ENCODE measurements around the gene STYXL1.

STYXL1 gene

DNA sequence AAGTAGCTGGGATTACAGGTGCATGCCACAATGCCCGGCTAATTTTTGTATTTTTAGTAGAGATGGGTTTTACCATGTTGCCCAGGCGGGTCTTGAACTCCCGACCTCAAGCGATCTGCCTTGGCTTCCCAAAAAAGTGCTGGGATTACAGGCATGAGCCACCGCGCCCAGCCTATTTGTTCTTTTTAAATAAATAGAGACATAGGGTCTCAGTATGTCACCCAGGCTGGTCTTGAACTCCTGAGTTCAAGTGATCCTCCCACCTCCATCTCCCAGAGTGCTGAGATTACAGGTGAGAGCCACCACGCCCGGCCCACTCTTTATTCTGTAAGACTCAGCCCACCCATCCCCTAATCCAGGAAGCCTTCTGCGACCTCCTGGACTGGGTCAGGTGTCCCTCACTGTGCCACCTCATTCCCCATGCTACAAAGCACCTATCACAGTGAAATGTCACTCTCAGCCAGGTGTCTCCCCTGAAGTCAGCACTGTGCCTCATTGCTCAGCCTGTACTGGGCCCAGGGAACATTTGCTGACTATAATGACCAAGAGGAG is 56.2 kb downstream of the STYXL1 start:
- no peak for DNase-seq

DNA sequence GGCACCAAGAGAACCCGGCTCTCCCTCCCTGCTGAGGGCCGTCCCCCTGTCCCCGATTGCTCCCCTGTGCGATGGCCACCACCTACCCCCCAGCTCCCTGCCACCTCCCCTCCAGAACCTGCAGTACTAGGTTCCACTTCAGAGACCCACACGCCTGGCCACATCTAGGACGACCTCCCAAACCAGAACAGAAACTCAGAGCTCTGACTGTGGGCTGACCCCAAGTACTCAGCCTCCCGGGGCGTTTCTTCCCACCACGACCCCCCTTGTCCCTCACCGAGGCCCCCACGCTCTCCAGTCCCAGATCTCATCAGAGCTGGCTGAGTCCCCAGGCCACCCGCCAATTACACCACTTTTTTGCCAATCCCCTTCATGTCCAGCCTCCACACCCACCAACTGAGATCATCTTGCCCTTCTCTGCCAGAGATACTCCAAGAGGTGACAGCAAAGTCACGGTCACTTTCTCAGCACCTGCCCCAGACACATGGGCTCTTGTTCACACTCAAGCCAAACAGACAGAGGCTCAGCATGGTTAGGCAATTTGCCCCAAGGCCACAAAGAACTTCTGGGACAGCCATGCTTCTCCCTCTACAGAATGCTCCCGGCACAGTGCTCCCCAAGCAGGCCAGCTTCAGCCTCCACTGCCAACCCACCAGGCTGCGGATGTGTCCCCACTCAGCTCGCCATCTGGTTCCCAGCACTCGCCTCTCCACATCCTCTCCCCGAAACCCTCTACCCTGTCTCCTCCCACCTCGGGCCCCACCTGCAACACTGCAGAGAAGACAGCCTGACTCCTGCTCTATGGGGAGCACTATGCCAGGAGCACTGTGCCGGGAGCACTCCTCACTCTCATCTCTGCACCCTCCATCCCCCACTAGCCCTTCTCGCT is 58.1 kb downstream of the STYXL1 start:
- no peak for DNase-seq

DNA sequence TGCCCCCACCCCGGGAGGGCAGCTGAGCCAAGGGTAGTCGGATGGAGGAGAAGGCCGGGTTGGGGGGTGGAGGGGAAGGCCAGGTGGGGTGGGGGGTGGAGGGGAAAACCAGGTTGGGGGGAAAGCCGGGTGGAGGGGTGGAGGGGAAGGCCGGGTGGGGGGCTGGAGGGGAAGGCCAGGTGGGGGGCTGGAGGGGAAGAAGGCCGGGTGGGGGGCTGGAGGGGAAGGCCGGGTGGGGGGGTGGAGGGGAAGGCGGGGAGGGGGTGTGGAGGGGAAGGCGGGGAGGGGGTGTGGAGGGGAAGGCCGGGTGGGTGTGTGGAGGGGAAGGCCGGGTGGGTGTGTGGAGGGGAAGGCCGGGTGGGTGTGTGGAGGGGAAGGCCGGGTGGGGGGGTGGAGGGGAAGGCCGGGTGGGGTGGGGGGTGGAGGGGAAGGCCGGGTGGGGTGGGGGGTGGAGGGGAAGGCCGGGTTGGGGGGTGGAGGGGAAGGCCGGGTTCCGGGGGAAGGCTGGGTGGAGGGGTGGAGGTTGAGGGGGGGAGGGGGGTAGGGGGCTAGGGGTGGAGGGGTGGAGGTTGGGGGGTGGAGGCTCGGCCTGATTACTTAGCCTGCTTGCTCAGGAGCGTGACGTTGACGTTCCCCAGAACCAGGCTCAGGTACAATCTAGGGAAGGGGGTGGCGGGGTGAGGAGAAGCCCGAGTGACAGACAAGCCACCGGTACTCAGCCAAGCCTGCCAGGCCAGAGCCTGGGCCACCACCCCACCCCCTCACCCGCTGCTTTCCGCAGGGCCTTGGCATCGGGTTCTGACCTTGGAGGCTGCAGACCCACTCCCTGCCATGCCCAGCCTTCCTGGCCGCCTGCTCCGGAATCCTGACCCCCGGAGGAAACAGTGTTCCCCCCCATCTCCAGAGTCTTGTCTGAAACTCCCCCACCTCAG is 59.0 kb downstream of the STYXL1 start:
- DNase-seq = no peak

DNA sequence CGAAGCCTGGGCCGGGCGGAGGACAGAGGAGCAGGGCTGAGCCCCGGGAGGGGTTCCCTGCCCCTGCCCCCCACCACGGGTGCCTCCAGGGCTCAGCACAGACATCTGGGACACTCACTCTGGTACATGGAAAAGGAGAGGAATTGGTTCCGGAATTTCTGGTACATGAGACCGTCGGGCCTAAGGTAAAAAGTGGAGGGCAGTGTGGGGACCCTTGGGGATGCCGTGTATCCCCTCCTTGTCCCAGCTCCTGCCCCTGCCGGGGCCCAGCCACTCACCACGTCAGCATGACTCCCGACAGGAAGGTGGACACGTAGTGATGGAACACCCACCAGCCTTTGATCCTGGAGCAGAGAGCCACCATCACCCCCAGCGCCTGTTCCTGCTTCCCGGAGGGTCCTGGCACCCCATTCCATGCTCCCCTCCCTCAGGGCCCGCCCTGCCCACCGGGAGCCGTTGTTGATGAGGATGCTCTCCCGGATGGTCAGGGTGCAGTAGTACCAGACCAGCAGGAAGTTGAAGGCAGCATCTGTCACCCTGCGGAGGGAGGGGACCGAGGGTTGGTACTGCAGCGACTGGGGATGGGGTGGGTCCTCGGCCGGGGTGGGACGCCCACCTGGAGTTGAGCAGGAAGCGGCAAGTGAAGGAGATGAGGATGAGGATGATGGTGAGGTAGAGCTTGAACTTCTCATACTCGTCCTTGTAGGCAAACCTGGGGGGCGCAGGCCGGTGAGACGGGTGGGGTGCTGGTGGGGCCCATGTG is 59.8 kb downstream of the STYXL1 start:
- DNase-seq = no peak

DNA sequence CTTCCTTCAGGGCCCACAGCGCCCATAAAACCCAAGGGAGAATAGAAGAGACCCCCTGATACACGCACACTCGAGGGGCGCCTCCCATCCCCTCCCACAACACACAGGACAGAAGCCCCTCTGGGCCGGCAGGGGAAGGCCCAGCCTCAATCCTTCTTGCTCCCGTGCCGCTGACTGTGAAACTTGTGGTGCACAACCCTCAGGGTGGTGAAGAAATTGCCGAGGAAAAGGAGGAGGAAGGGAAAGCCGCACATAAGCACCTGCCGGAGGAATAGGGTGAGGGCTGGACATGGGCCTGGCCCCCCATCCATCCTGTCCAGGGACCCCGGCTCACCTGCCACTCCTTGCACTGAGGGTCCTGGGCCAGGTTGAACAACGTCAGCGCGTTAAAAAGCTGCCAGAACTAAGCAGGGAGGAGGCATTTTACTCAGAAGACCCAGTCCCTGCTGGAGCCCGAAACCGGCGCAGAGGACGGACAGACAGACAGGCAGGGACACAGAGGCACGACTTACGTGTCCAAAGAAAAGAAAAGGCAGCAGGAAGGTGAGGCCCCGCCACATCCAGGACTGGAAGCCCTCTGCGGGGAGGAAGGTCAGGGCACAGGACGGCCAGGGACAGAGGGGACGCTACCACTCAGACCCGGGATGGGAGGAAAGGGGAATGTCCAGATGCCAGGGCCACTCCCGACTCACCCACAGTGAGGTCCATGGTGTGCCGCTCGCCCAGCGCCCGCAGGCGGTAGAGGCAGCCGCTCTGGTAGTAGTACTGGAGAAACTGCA is 60.6 kb downstream of the STYXL1 start:
- DNase-seq = no peak

DNA sequence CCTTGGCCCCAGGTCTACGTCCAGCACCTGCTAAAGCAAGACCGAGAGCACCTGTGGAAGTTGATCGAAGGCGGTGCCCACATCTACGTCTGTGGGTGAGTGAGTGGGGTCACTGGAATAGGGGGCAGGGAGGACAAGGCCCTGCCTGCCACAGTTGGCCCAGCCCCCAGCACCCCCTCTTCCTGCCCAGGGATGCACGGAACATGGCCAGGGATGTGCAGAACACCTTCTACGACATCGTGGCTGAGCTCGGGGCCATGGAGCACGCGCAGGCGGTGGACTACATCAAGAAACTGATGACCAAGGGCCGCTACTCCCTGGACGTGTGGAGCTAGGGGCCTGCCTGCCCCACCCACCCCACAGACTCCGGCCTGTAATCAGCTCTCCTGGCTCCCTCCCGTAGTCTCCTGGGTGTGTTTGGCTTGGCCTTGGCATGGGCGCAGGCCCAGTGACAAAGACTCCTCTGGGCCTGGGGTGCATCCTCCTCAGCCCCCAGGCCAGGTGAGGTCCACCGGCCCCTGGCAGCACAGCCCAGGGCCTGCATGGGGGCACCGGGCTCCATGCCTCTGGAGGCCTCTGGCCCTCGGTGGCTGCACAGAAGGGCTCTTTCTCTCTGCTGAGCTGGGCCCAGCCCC is 61.5 kb downstream of the STYXL1 start:
- no peak for DNase-seq

- no peak for DNase-seq
These were observed 62.2 kb downstream of the STYXL1 start for GRCh38 chr7:75985518-75986146.

- no peak for DNase-seq
These were observed 62.7 kb downstream of the STYXL1 start for GRCh38 chr7:75985009-75985517.

- DNase-seq = no peak
These were observed 63.4 kb downstream of the STYXL1 start for GRCh38 chr7:75984130-75985008.

GRCh38 chr7:75983471-75984129 is 64.2 kb downstream of the STYXL1 start:
- DNase-seq = no peak

DNA sequence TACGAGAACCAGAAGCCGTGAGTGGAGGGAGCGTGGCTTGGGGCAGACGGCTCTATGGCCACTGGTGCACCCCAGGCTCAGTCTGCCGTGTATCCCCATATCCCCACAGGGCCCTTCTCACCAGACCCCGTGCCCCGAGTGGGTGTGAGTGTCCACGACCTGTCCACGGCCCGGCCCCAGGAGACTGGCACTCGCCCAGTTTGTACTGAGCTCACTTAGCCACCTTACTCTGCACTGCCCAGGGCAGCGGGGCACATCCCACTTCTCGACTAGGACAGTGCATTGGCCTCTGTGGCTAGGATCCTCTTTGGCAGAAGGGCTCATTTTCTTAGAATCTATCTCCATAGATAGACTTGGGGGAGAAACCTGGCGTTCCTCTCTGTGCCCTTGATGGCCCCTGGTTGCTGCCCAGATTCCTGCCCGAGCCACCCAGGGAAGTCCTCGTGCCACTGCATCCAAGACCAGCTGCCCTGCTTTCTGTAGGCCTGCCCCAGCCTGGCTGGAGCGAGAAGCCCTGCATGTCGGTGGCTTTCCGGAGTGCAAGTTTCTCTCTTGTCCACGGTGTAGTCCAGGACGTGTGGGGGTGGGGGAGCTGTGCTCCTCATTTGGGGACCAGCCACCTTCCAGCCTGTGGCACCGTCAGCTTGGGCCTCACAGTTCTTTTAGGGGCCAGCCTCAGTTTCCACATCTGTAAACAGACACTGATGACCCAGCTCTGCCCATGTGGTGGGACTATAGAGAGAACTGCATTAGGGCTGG is 65.3 kb downstream of the STYXL1 start:
- DNase-seq = no peak

DNA sequence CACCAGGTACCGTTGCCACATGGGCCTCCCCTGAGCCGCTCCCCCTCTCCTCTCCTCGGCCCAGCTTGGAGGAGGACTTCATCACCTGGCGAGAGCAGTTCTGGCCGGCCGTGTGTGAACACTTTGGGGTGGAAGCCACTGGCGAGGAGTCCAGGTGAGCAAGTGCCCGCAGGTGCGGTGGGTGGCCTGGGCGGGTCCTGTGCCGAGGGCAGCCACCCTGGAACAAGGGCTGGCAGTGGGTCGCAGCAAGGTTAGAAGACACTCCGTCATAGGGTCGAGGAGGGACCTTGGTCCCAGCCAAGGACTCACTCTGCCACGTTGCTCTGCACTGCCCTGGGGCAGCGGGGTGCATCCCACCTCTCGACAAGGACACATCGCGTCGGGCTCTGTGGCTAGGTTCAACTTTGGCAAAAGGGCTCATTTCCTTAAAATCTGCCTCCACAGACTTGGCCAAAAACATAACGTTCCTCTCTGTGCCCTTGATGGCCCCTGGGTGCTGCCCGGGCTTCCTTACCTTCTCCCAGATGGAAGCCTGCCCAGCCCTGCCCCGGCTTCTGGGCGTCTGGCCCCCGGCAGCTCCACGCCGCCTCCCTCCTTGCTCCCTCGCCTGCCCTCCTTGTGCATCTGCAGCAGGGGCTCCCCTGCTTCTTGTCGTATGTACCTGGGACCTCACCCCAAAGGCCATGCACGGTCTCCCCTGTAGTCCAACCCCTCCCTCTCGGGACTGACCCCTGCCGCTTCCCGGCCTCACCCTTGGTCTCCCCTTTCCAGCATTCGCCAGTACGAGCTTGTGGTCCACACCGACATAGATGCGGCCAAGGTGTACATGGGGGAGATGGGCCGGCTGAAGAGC is 66.1 kb downstream of the STYXL1 start:
- DNase-seq = no peak

- no peak for DNase-seq
These were observed 66.7 kb downstream of the STYXL1 start for GRCh38 chr7:75981203-75981452.

GRCh38 chr7:75980430-75981202 is 67.2 kb downstream of the STYXL1 start:
- DNase-seq = no peak

GRCh38 chr7:75979759-75980429 is 67.9 kb downstream of the STYXL1 start:
- no peak for DNase-seq

DNA sequence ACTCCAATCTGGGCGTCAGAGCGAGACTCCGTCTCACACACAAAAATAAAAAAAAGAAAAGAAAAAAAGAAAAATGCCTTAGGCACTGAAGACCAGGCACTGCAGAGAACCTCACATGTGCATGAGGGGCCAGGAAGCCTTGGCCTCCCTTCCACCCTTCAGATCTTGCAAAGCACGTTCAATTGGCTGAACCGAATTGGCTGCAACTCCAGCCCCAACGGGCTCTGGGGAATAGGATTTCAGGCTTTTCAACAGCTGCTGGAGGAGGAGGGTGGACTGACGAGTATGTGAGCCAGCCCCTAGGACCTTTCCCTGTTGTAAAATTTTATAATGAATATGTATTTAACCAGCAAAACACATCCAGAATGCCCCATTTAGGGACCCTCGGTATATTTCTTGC is 70.1 kb downstream of the STYXL1 start:
- DNase-seq = no peak

Data from CD4-positive, alpha-beta T cell treated with Interleukin-4 for 4 hours (primary cell).